PC-3 (cell line): ENCODE results near the gene ABCG5.

ENCODE experiments used
- EZH2 ChIP-seq: fragments of 300-600 bp; sonication (generic); IDR thresholded peaks from one replicate; pipeline ENCODE4 v1.6.1; 2017; ENCODE audit warnings: antibody characterized with exemption, mild to moderate bottlenecking, low read length; ENCODE audit not compliant: unreplicated experiment
- EZH2phosphoT487 ChIP-seq: fragments of 300-600 bp; sonication (generic); IDR thresholded peaks from 2 replicates; pipeline ENCODE4 v1.6.1; 2018; ENCODE audit warnings: mild to moderate bottlenecking, antibody characterized with exemption, low read length, borderline replicate concordance
- TF ChIP-seq, protein P1 (sequence below): fragments of 300-600 bp; sonication (generic); conservative IDR thresholded peaks from 2 replicates; pipeline ENCODE4 v1.5.1; 2017; ENCODE audit warnings: antibody characterized with exemption, low read depth, mild to moderate bottlenecking, low read length

DNA sequence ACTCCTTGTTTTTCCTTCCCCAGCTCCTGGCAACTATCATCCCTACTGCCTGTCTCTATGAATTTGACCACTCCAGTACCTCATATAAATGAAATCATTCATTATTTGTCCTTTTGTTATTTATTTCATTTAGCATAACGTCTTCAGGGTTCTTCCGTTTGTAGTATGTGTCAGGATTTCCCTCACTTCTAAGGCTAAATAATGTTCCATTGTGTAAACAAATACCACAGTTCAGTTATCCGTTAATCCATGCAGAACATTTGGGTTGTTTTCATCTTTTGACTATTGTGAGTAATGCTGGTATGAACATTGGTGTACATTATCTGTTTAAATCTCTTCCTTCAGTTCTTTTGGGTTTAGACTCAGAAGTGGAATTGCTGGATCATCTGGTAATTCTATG is 46.0 kb downstream of the ABCG5 start:
- TF ChIP-seq, protein P1, sequence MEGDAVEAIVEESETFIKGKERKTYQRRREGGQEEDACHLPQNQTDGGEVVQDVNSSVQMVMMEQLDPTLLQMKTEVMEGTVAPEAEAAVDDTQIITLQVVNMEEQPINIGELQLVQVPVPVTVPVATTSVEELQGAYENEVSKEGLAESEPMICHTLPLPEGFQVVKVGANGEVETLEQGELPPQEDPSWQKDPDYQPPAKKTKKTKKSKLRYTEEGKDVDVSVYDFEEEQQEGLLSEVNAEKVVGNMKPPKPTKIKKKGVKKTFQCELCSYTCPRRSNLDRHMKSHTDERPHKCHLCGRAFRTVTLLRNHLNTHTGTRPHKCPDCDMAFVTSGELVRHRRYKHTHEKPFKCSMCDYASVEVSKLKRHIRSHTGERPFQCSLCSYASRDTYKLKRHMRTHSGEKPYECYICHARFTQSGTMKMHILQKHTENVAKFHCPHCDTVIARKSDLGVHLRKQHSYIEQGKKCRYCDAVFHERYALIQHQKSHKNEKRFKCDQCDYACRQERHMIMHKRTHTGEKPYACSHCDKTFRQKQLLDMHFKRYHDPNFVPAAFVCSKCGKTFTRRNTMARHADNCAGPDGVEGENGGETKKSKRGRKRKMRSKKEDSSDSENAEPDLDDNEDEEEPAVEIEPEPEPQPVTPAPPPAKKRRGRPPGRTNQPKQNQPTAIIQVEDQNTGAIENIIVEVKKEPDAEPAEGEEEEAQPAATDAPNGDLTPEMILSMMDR = no peak
- TF ChIP-seq EZH2 (no peak), EZH2phosphoT487 (no peak)
